SU-DHL-6 (cell line): ENCODE data around the gene TIMM8B.
A peak's percentile ranks its signal among the peaks of the same experiment; 100 is the strongest.
"Not testable (repeated sequence)": the region's sequence is repeated elsewhere in the genome, so short reads cannot be mapped to it uniquely, and the experiment has no call there.

Experiments
- H2AFZ ChIP-seq: fragments of 200-600 bp; sonication (generic); 2 replicates; pipeline ENCODE4 v1.6.1; 2014; ENCODE audit warnings: low read depth, mild to moderate bottlenecking, moderate library complexity, mixed read lengths, antibody characterized with exemption, low read length; ENCODE audit not compliant: severe bottlenecking
- H3F3A ChIP-seq: fragments of 200-600 bp; shearing (Covaris generic); 2 replicates; pipeline ENCODE4 v1.6.0; 2016; ENCODE audit warnings: antibody characterized with exemption, mild to moderate bottlenecking; ENCODE audit not compliant: insufficient read depth
- H3K27ac ChIP-seq: fragments of 200-600 bp; sonication (generic); 2 replicates; pipeline ENCODE4 v1.5.1; 2016; ENCODE audit warnings: low read depth, mild to moderate bottlenecking, low read length, moderate library complexity, mixed read lengths
- H3K27me3 ChIP-seq: fragments of 200-600 bp; sonication (generic), shearing (Covaris generic); 2 replicates; pipeline ENCODE4 v1.6.0; 2014; ENCODE audit warnings: mild to moderate bottlenecking, low read length
- H3K36me3 ChIP-seq: fragments of 200-600 bp; sonication (generic); 2 replicates; pipeline ENCODE4 v1.6.1; 2014; ENCODE audit warnings: mild to moderate bottlenecking, low read length, mixed read lengths
- H3K4me2 ChIP-seq: fragments of 300-600, 200-600 bp; shearing (Covaris generic), sonication (generic); 2 replicates; pipeline ENCODE4 v1.6.0; 2014; ENCODE audit warnings: low read length, low read depth, mild to moderate bottlenecking; ENCODE audit not compliant: poor library complexity, severe bottlenecking
- H3K4me3 ChIP-seq: fragments of 200-600 bp; sonication (generic); 2 replicates; pipeline ENCODE4 v1.5.1; 2014; ENCODE audit warnings: antibody characterized with exemption, low read length, mild to moderate bottlenecking, mixed read lengths; ENCODE audit not compliant: insufficient read depth, poor library complexity, severe bottlenecking
- H3K79me2 ChIP-seq: fragments of 200-600 bp; sonication (generic); 2 replicates; pipeline ENCODE4 v1.6.1; 2014; ENCODE audit warnings: mild to moderate bottlenecking, low read length, moderate library complexity; ENCODE audit not compliant: insufficient read depth
- H3K9ac ChIP-seq: fragments of 200-600 bp; sonication (generic); 2 replicates; pipeline ENCODE4 v1.7.0; 2014; ENCODE audit warnings: mild to moderate bottlenecking, low read length
- H3K9me2 ChIP-seq: fragments of 200-600 bp; sonication (generic); replicated peaks from 2 replicates; pipeline ENCODE4 v1.6.1; 2014; ENCODE audit warnings: low read length; ENCODE audit not compliant: insufficient read depth
- H3K9me3 ChIP-seq: fragments of 200-600 bp; sonication (generic); 2 replicates; pipeline ENCODE4 v1.6.1; 2014; ENCODE audit warnings: low read length, mixed read lengths; ENCODE audit not compliant: insufficient read depth
- H4K20me1 ChIP-seq: fragments of 200-600 bp; sonication (generic); 2 replicates; pipeline ENCODE4 v1.6.1; 2014; ENCODE audit warnings: low read depth, mild to moderate bottlenecking, antibody characterized with exemption, low read length, moderate library complexity, mixed read lengths
- CTCF ChIP-seq: fragments of 200-600 bp; sonication (generic); IDR thresholded peaks from one replicate; pipeline ENCODE4 v1.5.1; 2017; ENCODE audit warnings: antibody characterized with exemption, mild to moderate bottlenecking, low read length, moderate library complexity; ENCODE audit not compliant: insufficient read depth, poor library complexity, severe bottlenecking
- EZH2phosphoT487 ChIP-seq: fragments of 200-600 bp; sonication (generic), shearing (Covaris generic); conservative IDR thresholded peaks from 2 replicates; pipeline ENCODE4 v1.6.1; 2018; ENCODE audit warnings: mild to moderate bottlenecking, antibody characterized with exemption, low read length, moderate library complexity, mixed read lengths

TIMM8B gene

GRCh38 chr11:112096194-112096593, 9.6 kb upstream of the TIMM8B start:
- Histone ChIP-seq H3K79me2 (no peaks in the 10 kb centered on the region; the same call in 1 of the 2 replicates), H3K27ac (no peak overlapping the region), H3K36me3 (peaks cover 11% of the 10 kb centered on the region; the same call in 1 of the 2 replicates), H3K9ac (no peak overlapping the region), H4K20me1 (no peaks in the 10 kb centered on the region), H3K9me3 (no peaks in the 10 kb centered on the region), H3F3A (no peaks in the 10 kb centered on the region), H3K27me3 (no peaks in the 10 kb centered on the region), H3K9me2 (no peaks in the 10 kb centered on the region), H3K4me3 (no peak overlapping the region), H3K4me2 (no peak overlapping the region), H2AFZ (no peak overlapping the region)
- TF ChIP-seq EZH2phosphoT487 (no peak), CTCF (no peak)

GRCh38 chr11:112095302-112095701, 8.7 kb upstream of the TIMM8B start:
- H3K9me2 ChIP-seq, H3K9ac ChIP-seq, H2AFZ ChIP-seq, H3K79me2 ChIP-seq, H3K27me3 ChIP-seq, H3K4me3 ChIP-seq, H3K27ac ChIP-seq, H3K4me2 ChIP-seq, H3K9me3 ChIP-seq, H4K20me1 ChIP-seq, H3F3A ChIP-seq: not testable (repeated sequence)
- H3K36me3 ChIP-seq = peaks cover 13% of the 10 kb centered on the region; the same call in 1 of the 2 replicates

- Histone ChIP-seq H3K27ac (peak overlapping the region; percentile 33), H3K4me3 (peak overlapping the region; percentile 88), H2AFZ (peak overlapping the region; percentile 22), H3K9me3 (no peaks in the 10 kb centered on the region), H3F3A (peaks cover 31% of the 10 kb centered on the region), H4K20me1 (no peaks in the 10 kb centered on the region), H3K9me2 (no peaks in the 10 kb centered on the region), H3K79me2 (peaks cover 55% of the 10 kb centered on the region), H3K4me2 (peak overlapping the region; percentile 69), H3K9ac (peak overlapping the region; percentile 90), H3K36me3 (peaks cover 16% of the 10 kb centered on the region; the same call in 1 of the 2 replicates), H3K27me3 (no peaks in the 10 kb centered on the region)
- TF ChIP-seq CTCF = no peak
- no peak for TF ChIP-seq EZH2phosphoT487
These were observed 656 bp upstream of the TIMM8B start for GRCh38 chr11:112087212-112087611.

- no peak for TF ChIP-seq EZH2phosphoT487
- no peak for TF ChIP-seq CTCF
- Histone ChIP-seq H3F3A (peaks cover 40% of the 10 kb centered on the region), H3K4me3 (peak overlapping the region; percentile 88), H3K4me2 (peak overlapping the region; percentile 80), H4K20me1 (no peaks in the 10 kb centered on the region), H3K9me2 (no peaks in the 10 kb centered on the region), H3K27ac (peak overlapping the region; percentile 34), H3K9me3 (no peaks in the 10 kb centered on the region), H2AFZ (peak overlapping the region; percentile 62), H3K27me3 (no peaks in the 10 kb centered on the region), H3K9ac (peak overlapping the region; percentile 90), H3K79me2 (peaks cover 55% of the 10 kb centered on the region), H3K36me3 (peaks cover 14% of the 10 kb centered on the region; the same call in 1 of the 2 replicates)
These were observed 634 bp downstream of the TIMM8B start for GRCh38 chr11:112085822-112086421.
